Hepatocyte (in vitro differentiated cells): ENCODE measurements around the gene DPM1.

ENCODE experiments used
- CTCF ChIP-seq: fragments of 200-600 bp; sonication (generic); IDR thresholded peaks from 2 replicates; pipeline ENCODE4 v1.5.1; 2016; ENCODE audit warnings: antibody characterized with exemption, mild to moderate bottlenecking; ENCODE audit not compliant: poor library complexity
- EZH2 ChIP-seq: fragments of 200-600 bp; sonication (generic); IDR thresholded peaks from 2 replicates; pipeline ENCODE4 v1.6.1; 2016; ENCODE audit warnings: antibody characterized with exemption, mild to moderate bottlenecking, borderline replicate concordance
- EZH2phosphoT487 ChIP-seq: fragments of 200-600 bp; sonication (generic); IDR thresholded peaks from one replicate; pipeline ENCODE4 v1.6.1; 2018; ENCODE audit warnings: antibody characterized with exemption, mild to moderate bottlenecking, low read depth, moderate library complexity; ENCODE audit not compliant: unreplicated experiment, severe bottlenecking

GRCh38 chr20:50928469-50928868 lies 29.9 kb downstream of the DPM1 start:
- TF ChIP-seq CTCF (no peak), EZH2 (no peak), EZH2phosphoT487 (no peak)
